ENCODE data around the gene YIPF2.

YIPF2 gene

DNA sequence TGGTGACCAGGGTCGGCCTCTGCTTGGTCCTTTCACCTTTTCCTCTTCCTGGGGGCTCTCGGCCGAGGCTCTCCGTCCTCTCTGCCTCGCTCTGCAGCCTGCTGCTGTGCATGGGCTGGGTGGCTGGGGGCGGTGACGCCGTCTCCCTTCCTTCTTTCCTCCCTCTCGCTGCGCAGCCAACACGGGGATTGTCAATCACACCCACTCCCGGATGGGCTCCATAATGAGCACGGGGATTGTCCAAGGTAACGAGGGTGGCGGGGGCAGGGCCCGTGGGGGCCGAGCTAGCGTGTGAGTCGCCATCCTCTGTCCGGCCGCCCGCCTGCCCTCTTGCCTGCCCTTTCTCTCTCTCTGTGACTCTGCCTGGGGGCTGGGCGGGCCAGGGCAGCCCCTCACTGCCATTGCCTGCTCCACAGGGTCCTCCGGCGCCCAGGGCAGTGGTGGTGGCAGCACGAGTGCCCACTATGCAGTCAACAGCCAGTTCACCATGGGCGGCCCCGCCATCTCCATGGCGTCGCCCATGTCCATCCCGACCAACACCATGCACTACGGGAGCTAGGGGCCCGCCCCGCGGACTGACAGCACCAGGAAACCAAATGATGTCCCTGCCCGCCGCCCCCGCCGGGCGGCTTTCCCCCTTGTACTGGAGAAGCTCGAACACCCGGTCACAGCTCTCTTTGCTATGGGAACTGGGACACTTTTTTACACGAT lies 7.1 kb downstream of the YIPF2 start:
- DNase-seq, result no peak
- H3K4me3 ChIP-seq, result no peak overlapping the region
- no peaks in the 10 kb centered on the region for H3K4me1 ChIP-seq
- TF ChIP-seq CTCF (IDR thresholded peaks at IDR 0.05), result no peak
- H3K9me3 ChIP-seq, result no peaks in the 10 kb centered on the region
- no peaks in the 10 kb centered on the region for H3K27me3 ChIP-seq
- H3K36me3 ChIP-seq, result peaks cover 27 to 92% (median 51%) of the 10 kb centered on the region in 3 donors
- H3K27ac ChIP-seq, result no peak overlapping the region
- intact Hi-C loops (cut with DNase I; ENCODE audit: low total_unique reads), result no loop called here

DNA sequence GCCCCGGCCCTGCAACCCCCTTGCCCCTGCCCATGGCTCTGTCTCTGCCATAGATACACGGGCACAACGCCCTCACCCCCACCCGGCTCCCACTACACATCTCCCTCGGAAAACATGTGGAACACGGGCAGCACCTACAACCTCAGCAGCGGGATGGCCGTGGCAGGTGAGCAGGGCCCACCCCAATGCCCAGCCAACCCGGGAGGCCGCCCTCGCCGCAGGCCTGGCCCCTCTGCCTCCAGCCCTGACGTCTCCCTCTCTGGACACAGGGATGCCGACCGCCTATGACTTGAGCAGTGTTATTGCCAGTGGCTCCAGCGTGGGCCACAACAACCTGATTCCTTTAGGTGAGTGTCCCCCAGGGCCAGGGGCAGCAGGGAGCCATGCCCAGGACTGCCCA lies 7.7 kb downstream of the YIPF2 start:
- no peak overlapping the region for H3K4me3 ChIP-seq
- no peaks in the 10 kb centered on the region for H3K4me1 ChIP-seq
- H3K27ac ChIP-seq, result no peak overlapping the region
- no peaks in the 10 kb centered on the region for H3K9me3 ChIP-seq
- no peak for TF ChIP-seq CTCF (IDR thresholded peaks at IDR 0.05)
- intact Hi-C loops (cut with DNase I; ENCODE audit: low total_unique reads), result no loop called here
- no peak for DNase-seq
- H3K36me3 ChIP-seq, result peaks cover 29 to 98% (median 57%) of the 10 kb centered on the region in 3 donors
- H3K27me3 ChIP-seq, result no peaks in the 10 kb centered on the region

- DNase-seq, result no peak
- Histone ChIP-seq H3K9me3 (no peaks in the 10 kb centered on the region), H3K4me1 (no peaks in the 10 kb centered on the region), H3K27me3 (no peaks in the 10 kb centered on the region), H3K27ac (no peak overlapping the region), H3K36me3 (peaks cover 29 to 99% (median 61%) of the 10 kb centered on the region in 3 donors), H3K4me3 (no peak overlapping the region)
- intact Hi-C loops (cut with DNase I; ENCODE audit: low total_unique reads), result no loop called here
- no peak for TF ChIP-seq CTCF (IDR thresholded peaks at IDR 0.05)
These were observed 8.2 kb downstream of the YIPF2 start for GRCh38 chr19:10920288-10920655.

DNA sequence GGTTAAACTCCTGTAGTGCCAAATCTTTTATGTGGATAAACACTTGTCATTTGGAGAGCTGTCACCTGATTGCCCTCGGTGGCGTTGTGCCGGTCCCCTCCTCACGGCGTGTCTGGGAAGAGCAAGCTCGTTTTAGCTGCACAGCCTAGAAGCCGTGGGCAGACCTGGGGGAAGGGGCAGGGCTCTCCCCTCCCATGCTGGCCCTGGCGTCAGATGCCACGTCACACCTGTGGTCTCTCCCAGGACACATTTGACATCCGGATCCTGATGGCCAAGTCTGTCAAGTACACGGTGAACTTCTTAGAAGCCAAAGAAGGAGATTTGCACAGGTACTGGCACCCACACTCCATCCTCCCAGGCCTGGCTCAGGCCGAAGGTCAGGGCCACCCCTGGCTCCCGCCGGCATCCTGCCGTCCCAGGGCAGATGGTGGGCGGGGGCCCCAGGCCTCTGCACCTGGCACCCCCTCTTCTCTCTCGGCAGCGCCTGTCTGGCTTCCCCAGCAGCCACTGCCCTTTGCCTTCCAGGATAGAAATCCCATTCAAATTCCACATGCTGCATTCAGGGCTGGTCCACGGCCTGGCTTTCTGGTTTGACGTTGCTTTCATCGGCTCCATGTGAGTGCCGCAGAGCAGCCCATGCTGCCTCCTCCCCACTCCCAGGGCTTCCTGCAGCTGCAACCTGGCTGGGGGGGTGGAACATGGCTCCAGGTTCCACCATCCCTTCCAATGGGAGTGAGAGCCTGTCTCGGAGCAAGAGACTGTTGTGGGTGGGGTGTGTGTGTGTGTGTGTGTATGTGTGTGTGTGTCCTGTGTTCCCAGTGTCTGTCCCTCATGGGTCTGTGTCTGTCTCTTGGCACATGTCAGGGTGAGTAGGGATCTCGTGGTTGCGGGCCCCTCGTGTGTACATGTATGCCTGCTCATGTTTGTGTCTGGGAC lies 8.8 kb downstream of the YIPF2 start:
- Histone ChIP-seq H3K27me3 (no peaks in the 10 kb centered on the region), H3K36me3 (peaks cover 29 to 100% (median 67%) of the 10 kb centered on the region in 3 donors), H3K9me3 (no peaks in the 10 kb centered on the region), H3K4me1 (no peaks in the 10 kb centered on the region), H3K4me3 (no peak overlapping the region), H3K27ac (no peak overlapping the region)
- no peak for TF ChIP-seq CTCF (IDR thresholded peaks at IDR 0.05)
- DNase-seq, result no peak
- intact Hi-C loops (cut with DNase I; ENCODE audit: low total_unique reads), result no loop called here

- Histone ChIP-seq H3K36me3 (peaks cover 22 to 100% (median 70%) of the 10 kb centered on the region in 3 donors), H3K4me3 (no peak overlapping the region), H3K27me3 (no peaks in the 10 kb centered on the region), H3K4me1 (no peaks in the 10 kb centered on the region), H3K27ac (no peak overlapping the region), H3K9me3 (no peaks in the 10 kb centered on the region)
- TF ChIP-seq CTCF (IDR thresholded peaks at IDR 0.05), result no peak
- intact Hi-C loops (cut with DNase I; ENCODE audit: low total_unique reads), result no loop called here
- DNase-seq, result no peak
These were observed 10.1 kb downstream of the YIPF2 start for GRCh38 chr19:10918359-10918758.

Measured in tibial artery (tissue), 4 donors.